ENCODE results near the gene ENTHD1. TPM values are rescaled to one million over a fixed set of nuclear protein-coding genes. Genes with fewer than 3 reads are reported as not detected.

ENTHD1 gene
- total and polyA plus RNA-seq, 2 of the 8 experiments (the other 6 are each of a cell fraction or from before 2014, with no cell fraction given): not detected

DNA sequence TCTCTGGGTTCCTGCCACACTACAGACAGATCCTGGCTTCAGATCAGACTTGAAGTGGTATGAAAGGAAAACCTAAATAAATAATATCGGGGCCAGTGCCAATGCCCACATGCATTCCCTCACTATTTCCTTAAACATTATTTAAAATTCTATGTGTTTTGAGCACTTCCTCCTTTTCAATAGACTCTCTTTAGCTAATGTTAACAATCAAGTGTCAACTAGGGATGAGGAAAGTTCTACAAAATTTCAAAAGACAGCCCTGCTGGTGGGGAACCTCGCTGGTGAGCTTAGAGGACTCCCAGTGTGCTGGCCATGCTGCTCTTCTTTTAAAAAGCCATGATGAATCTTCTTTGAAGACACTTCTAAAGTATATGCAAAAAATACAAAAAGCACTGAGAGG, 87.5 kb downstream of the ENTHD1 start (continued):
- TF ChIP-seq, protein P1, sequence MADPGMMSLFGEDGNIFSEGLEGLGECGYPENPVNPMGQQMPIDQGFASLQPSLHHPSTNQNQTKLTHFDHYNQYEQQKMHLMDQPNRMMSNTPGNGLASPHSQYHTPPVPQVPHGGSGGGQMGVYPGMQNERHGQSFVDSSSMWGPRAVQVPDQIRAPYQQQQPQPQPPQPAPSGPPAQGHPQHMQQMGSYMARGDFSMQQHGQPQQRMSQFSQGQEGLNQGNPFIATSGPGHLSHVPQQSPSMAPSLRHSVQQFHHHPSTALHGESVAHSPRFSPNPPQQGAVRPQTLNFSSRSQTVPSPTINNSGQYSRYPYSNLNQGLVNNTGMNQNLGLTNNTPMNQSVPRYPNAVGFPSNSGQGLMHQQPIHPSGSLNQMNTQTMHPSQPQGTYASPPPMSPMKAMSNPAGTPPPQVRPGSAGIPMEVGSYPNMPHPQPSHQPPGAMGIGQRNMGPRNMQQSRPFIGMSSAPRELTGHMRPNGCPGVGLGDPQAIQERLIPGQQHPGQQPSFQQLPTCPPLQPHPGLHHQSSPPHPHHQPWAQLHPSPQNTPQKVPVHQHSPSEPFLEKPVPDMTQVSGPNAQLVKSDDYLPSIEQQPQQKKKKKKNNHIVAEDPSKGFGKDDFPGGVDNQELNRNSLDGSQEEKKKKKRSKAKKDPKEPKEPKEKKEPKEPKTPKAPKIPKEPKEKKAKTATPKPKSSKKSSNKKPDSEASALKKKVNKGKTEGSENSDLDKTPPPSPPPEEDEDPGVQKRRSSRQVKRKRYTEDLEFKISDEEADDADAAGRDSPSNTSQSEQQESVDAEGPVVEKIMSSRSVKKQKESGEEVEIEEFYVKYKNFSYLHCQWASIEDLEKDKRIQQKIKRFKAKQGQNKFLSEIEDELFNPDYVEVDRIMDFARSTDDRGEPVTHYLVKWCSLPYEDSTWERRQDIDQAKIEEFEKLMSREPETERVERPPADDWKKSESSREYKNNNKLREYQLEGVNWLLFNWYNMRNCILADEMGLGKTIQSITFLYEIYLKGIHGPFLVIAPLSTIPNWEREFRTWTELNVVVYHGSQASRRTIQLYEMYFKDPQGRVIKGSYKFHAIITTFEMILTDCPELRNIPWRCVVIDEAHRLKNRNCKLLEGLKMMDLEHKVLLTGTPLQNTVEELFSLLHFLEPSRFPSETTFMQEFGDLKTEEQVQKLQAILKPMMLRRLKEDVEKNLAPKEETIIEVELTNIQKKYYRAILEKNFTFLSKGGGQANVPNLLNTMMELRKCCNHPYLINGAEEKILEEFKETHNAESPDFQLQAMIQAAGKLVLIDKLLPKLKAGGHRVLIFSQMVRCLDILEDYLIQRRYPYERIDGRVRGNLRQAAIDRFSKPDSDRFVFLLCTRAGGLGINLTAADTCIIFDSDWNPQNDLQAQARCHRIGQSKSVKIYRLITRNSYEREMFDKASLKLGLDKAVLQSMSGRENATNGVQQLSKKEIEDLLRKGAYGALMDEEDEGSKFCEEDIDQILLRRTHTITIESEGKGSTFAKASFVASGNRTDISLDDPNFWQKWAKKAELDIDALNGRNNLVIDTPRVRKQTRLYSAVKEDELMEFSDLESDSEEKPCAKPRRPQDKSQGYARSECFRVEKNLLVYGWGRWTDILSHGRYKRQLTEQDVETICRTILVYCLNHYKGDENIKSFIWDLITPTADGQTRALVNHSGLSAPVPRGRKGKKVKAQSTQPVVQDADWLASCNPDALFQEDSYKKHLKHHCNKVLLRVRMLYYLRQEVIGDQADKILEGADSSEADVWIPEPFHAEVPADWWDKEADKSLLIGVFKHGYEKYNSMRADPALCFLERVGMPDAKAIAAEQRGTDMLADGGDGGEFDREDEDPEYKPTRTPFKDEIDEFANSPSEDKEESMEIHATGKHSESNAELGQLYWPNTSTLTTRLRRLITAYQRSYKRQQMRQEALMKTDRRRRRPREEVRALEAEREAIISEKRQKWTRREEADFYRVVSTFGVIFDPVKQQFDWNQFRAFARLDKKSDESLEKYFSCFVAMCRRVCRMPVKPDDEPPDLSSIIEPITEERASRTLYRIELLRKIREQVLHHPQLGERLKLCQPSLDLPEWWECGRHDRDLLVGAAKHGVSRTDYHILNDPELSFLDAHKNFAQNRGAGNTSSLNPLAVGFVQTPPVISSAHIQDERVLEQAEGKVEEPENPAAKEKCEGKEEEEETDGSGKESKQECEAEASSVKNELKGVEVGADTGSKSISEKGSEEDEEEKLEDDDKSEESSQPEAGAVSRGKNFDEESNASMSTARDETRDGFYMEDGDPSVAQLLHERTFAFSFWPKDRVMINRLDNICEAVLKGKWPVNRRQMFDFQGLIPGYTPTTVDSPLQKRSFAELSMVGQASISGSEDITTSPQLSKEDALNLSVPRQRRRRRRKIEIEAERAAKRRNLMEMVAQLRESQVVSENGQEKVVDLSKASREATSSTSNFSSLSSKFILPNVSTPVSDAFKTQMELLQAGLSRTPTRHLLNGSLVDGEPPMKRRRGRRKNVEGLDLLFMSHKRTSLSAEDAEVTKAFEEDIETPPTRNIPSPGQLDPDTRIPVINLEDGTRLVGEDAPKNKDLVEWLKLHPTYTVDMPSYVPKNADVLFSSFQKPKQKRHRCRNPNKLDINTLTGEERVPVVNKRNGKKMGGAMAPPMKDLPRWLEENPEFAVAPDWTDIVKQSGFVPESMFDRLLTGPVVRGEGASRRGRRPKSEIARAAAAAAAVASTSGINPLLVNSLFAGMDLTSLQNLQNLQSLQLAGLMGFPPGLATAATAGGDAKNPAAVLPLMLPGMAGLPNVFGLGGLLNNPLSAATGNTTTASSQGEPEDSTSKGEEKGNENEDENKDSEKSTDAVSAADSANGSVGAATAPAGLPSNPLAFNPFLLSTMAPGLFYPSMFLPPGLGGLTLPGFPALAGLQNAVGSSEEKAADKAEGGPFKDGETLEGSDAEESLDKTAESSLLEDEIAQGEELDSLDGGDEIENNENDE (IDR thresholded peaks at IDR 0.05; ENCODE audit: insufficient replicate concordance, low read length): no peak
- TF ChIP-seq RBBP5 (IDR thresholded peaks at IDR 0.05; ENCODE audit: borderline replicate concordance, low read depth, low read length) (no peak), KDM5A (IDR thresholded peaks at IDR 0.05; ENCODE audit: low read length) (no peak), RXRA (IDR thresholded peaks at IDR 0.05; ENCODE audit: insufficient read depth, low read depth, low read length) (no peak), ATF3 (IDR thresholded peaks at IDR 0.05; ENCODE audit: insufficient read depth, low read depth, low read length) (no peak), SIN3A (conservative IDR thresholded peaks at IDR 0.05 in 1 of 2, IDR thresholded peaks at IDR 0.05 in 1 of 2; ENCODE audit: low read depth in 1 of 2, low read length in 2 of 2) (no peak), RAD21 (IDR thresholded peaks at IDR 0.05 in 1 of 2, conservative IDR thresholded peaks at IDR 0.05 in 1 of 2; ENCODE audit: low read depth in 2 of 2, low read length in 2 of 2) (no peak), YY1 (IDR thresholded peaks at IDR 0.05; ENCODE audit: low read depth, low read length) (no peak), SIRT6 (IDR thresholded peaks at IDR 0.05; ENCODE audit: low read length) (no peak), MAX (IDR thresholded peaks at IDR 0.05) (no peak), JUN (IDR thresholded peaks at IDR 0.05; ENCODE audit: low read depth, low read length) (no peak)

All from H1 (cell line).